Thoracic aorta endothelial cell (primary cell): ENCODE data around the gene RGS8. TPM values are rescaled to one million over a fixed set of nuclear protein-coding genes. Genes with fewer than 3 reads are reported as not detected.

ENCODE experiments used
- total RNA-seq: library from RNA; depleted of rRNA; stranded (reverse); fragments of >200 nt; gene quantifications from 2 replicates; pipeline ENCODE4 v1.2.3, GENCODE V29; 2012

Gene RGS8
- total RNA-seq = not detected in 2 replicates

GRCh38 chr1:182684116-182684828 lies at the start of gene RGS8:
Gene RGS8 (minus strand): TSS chr1:182684587. CDS start chr1:182669649, 14,938 bp downstream.

Other genes starting within 250 kb of the RGS8 start
- not detected in 2 replicates for gene RGSL1, start 234.4 kb downstream of the RGS8 start, total RNA-seq
- gene RNASEL, start 95.3 kb downstream of the RGS8 start, total RNA-seq = 2.2 and 2.8 TPM in 2 replicates
- gene RGS16, start 80.2 kb downstream of the RGS8 start, total RNA-seq = 0.13 TPM in 1 of 2 replicates, not detected in the other
- 1.3 and 1.7 TPM in 2 replicates for gene NPL, start 105.2 kb upstream of the RGS8 start, total RNA-seq
- 263 and 296 TPM in 2 replicates for gene DHX9, start 154.8 kb upstream of the RGS8 start, total RNA-seq